ENCODE data around the gene SAMD5.

GRCh38 chr6:147618927-147619326 is 110.4 kb downstream of the SAMD5 start:
- TF ChIP-seq POLR2AphosphoS5 (IDR thresholded peaks at IDR 0.05) = no peak
- TF ChIP-seq, protein P1, sequence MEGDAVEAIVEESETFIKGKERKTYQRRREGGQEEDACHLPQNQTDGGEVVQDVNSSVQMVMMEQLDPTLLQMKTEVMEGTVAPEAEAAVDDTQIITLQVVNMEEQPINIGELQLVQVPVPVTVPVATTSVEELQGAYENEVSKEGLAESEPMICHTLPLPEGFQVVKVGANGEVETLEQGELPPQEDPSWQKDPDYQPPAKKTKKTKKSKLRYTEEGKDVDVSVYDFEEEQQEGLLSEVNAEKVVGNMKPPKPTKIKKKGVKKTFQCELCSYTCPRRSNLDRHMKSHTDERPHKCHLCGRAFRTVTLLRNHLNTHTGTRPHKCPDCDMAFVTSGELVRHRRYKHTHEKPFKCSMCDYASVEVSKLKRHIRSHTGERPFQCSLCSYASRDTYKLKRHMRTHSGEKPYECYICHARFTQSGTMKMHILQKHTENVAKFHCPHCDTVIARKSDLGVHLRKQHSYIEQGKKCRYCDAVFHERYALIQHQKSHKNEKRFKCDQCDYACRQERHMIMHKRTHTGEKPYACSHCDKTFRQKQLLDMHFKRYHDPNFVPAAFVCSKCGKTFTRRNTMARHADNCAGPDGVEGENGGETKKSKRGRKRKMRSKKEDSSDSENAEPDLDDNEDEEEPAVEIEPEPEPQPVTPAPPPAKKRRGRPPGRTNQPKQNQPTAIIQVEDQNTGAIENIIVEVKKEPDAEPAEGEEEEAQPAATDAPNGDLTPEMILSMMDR (IDR thresholded peaks at IDR 0.05) = no peak
- TF ChIP-seq POLR2A (IDR thresholded peaks at IDR 0.05) = no peak

All from sigmoid colon (tissue), 4 donors.